Measurements from ENCODE around the gene KDM1A. TPM values are rescaled to one million over a fixed set of nuclear protein-coding genes. Genes with fewer than 3 reads are reported as not detected.
"Not testable (repeated sequence)": the region's sequence is repeated elsewhere in the genome, so short reads cannot be mapped to it uniquely, and the experiment has no call there.

KDM1A gene
- total and polyA plus RNA-seq, 10 donors, result 18.4 to 47.2 (median 37.9) TPM

DNA sequence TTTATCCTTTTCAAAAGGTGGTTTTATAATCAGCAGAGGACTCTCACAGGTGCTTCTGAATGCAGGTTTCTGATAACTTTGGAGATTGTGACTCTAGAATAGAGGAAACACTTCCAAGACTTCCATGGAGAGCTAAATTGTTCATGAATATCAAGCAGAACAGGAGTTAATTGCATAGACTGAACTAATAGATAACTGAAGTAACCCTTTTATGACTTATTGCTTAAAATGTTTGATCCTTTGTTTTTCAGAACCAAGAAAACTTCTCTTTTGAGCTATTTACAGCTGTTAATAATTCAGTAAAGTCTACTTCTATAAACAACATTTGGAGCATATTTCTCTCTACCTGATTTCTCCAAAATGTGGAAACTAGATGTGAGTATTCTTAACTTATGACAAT is 23.5 kb upstream of the KDM1A start:
- H3K36me3 ChIP-seq, result no peaks in the 10 kb centered on the region
- TF ChIP-seq, protein P1, sequence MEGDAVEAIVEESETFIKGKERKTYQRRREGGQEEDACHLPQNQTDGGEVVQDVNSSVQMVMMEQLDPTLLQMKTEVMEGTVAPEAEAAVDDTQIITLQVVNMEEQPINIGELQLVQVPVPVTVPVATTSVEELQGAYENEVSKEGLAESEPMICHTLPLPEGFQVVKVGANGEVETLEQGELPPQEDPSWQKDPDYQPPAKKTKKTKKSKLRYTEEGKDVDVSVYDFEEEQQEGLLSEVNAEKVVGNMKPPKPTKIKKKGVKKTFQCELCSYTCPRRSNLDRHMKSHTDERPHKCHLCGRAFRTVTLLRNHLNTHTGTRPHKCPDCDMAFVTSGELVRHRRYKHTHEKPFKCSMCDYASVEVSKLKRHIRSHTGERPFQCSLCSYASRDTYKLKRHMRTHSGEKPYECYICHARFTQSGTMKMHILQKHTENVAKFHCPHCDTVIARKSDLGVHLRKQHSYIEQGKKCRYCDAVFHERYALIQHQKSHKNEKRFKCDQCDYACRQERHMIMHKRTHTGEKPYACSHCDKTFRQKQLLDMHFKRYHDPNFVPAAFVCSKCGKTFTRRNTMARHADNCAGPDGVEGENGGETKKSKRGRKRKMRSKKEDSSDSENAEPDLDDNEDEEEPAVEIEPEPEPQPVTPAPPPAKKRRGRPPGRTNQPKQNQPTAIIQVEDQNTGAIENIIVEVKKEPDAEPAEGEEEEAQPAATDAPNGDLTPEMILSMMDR (IDR thresholded peaks at IDR 0.05 in 8 of 11, conservative IDR thresholded peaks at IDR 0.05 in 3 of 11), result no peak
- TF ChIP-seq POLR2AphosphoS5 (IDR thresholded peaks at IDR 0.05) (no peak), POLR2A (IDR thresholded peaks at IDR 0.05) (no peak)
- H3K9me3 ChIP-seq, result peaks cover 0 to 41% (median 28%) of the 10 kb centered on the region in 8 donors
- H3K27me3 ChIP-seq (replicated peaks in 1 of 7), result no peaks in the 10 kb centered on the region
- no peak overlapping the region for H3K27ac ChIP-seq
- no peak overlapping the region for H3K4me3 ChIP-seq
- DNase-seq, result no peak
- intact Hi-C loops (cut with DNase I; ENCODE audit: low total_unique reads), result no loop called here
- H3K4me1 ChIP-seq, result no peaks in the 10 kb centered on the region

DNA sequence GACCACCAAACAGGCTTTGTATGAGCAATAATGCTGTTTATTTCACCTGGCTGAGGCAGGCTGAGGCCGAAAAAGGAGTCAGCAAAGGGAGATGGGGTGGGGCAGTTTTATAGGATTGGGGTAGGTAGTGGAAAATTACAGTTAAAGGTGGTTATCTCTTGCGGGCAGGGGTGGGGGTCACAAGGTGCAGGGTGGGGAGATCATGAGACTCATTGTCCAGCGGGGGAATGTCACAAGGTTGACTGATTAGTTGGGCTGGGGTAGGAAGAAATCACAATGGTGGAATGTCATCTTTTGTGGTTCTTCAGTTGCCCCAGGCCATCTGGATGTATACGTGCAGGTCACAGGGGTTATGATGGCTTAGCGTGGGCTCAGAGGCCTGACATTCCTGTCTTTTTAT is 21.7 kb upstream of the KDM1A start:
- 78 to 88% (median 84%) methylated on average over 5 of the region's 5 CpGs for WGBS, 5 donors
- intact Hi-C loops (cut with DNase I; ENCODE audit: low total_unique reads); DNase-seq; H3K4me1 ChIP-seq; H3K4me3 ChIP-seq; H3K27ac ChIP-seq; H3K27me3 ChIP-seq (replicated peaks in 1 of 7); H3K36me3 ChIP-seq: not testable (repeated sequence)
- peaks cover 0 to 44% (median 29%) of the 10 kb centered on the region in 8 donors for H3K9me3 ChIP-seq

DNA sequence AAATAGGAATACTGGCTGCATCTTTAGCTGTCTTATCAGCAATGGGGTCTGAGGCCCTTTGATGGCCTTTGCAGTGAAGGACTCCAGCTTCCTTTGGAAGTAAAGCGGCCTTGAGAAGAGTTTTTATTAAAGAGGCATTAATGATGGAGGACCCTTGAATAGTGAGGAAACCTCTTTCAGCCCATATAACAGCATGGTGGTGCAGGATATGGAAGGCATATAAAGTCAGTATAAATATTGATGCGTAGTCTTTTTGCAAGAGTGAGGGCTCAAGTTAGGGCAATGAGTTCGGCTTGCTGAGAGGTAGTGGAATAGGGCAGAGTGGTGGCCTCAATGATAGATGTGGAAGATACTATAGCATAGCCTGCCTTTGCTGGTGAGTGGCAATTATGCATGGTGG is 19.1 kb upstream of the KDM1A start:
- DNase-seq; H3K4me3 ChIP-seq; H3K36me3 ChIP-seq; H3K27me3 ChIP-seq (replicated peaks in 1 of 7); H3K27ac ChIP-seq; H3K4me1 ChIP-seq; intact Hi-C loops (cut with DNase I; ENCODE audit: low total_unique reads): not testable (repeated sequence)
- WGBS, 5 donors, result 88 to 94% (median 91%) methylated on average over 3 of the region's 3 CpGs
- H3K9me3 ChIP-seq, result peaks cover 0 to 24% (median 14%) of the 10 kb centered on the region in 8 donors

DNA sequence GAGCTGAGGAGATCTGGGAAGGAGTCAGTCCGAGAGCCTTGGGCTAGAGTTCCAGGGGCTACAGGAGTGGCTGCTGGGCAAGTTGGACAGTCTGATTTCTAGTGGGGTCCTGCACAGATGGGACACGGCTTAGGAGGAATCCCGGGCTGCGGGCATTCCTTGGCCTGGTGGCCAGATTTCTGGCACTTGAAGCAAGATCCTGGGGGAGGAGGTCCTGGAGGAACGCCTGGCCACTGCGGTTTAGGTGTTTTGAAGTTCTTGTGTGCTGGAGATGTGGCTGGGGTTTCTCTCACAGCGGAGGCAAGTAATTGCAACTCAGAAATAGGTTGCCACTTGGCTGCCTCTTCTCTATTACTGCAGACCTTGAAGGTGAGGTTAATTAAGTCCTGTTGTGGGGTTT is 17.1 kb upstream of the KDM1A start:
- H3K4me3 ChIP-seq; DNase-seq; intact Hi-C loops (cut with DNase I; ENCODE audit: low total_unique reads); H3K4me1 ChIP-seq; H3K27me3 ChIP-seq (replicated peaks in 1 of 7); H3K27ac ChIP-seq; H3K36me3 ChIP-seq: not testable (repeated sequence)
- WGBS, 5 donors, result 85 to 99% (median 90%) methylated on average over 7 of the region's 7 CpGs
- peaks cover 0 to 24% (median 12%) of the 10 kb centered on the region in 8 donors for H3K9me3 ChIP-seq

DNA sequence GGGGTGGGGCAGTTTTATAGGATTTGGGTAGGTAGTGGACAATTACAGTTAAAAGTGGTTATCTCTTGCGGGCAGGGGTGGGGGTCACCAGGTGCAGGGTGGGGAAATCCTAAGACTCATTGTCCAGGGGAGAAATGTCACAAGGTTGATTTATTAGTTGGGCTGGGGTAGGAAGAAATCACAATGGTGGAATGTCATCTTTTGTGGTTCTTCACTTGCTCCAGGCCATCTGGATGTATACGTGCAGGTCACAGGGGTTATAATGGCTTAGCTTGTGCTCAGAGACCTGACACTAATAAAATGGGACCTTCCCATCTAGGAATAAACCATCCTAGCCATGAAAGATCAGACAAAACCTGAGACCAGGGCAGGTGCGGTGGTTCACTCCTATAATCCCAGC is 15.2 kb upstream of the KDM1A start:
- WGBS, 5 donors, result 76 to 91% (median 89%) methylated on average over 3 of the region's 3 CpGs
- TF ChIP-seq POLR2A (IDR thresholded peaks at IDR 0.05) (no peak), POLR2AphosphoS5 (IDR thresholded peaks at IDR 0.05) (no peak)
- TF ChIP-seq, protein P1 (IDR thresholded peaks at IDR 0.05 in 8 of 11, conservative IDR thresholded peaks at IDR 0.05 in 3 of 11), result no peak
- H3K4me3 ChIP-seq, result no peak overlapping the region
- DNase-seq, result no peak
- no peaks in the 10 kb centered on the region for H3K36me3 ChIP-seq
- intact Hi-C loops (cut with DNase I; ENCODE audit: low total_unique reads), result no loop called here
- peaks cover 0 to 22% (median 12%) of the 10 kb centered on the region in 8 donors for H3K9me3 ChIP-seq
- no peak overlapping the region for H3K27ac ChIP-seq
- H3K27me3 ChIP-seq (replicated peaks in 1 of 7), result no peaks in the 10 kb centered on the region
- no peaks in the 10 kb centered on the region for H3K4me1 ChIP-seq

DNA sequence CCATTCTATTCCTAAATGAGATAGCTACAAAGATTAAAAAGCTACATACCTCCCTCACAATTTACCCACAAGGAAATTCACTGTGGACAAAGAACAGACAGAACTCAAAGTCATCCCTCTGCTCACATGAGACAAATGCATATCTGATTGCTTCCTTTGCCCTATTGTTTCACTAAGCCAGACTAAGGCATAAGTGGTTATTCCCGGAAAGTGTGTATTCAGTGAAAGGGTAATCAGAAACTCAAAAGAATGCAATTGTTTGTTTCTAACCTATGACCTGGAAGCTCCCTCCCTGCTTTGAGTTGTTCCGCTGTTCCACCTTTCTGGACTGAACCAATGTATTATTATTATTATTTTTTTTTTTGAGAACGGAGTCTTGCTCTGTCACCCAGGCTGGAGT is 14.5 kb upstream of the KDM1A start:
- whole genome bisulfite sequencing, 5 donors, result 63 to 82% (median 80%) methylated on average over 3 of the region's 3 CpGs
- H3K9me3 ChIP-seq, result peaks cover 0 to 16% (median 10%) of the 10 kb centered on the region in 8 donors
- intact Hi-C loops (cut with DNase I; ENCODE audit: low total_unique reads); DNase-seq; H3K4me1 ChIP-seq; H3K4me3 ChIP-seq; H3K27ac ChIP-seq; H3K36me3 ChIP-seq; H3K27me3 ChIP-seq (replicated peaks in 1 of 7): not testable (repeated sequence)
